Neuronal stem cell (in vitro differentiated cells): ENCODE data around the gene STPG2.
"Not testable (repeated sequence)": the region's sequence is repeated elsewhere in the genome, so short reads cannot be mapped to it uniquely, and the experiment has no call there.

Experiments used
- DNase-seq: peaks from one replicate; pipeline ENCODE4 v3.0.0-alpha.2; 2013; ENCODE audit warnings: low spot score
- H2AFZ ChIP-seq: one replicate; pipeline ENCODE4 v1.6.1; 2013; ENCODE audit warnings: mild to moderate bottlenecking, low read length, inconsistent platforms
- H2AK5ac ChIP-seq: 2 replicates; pipeline ENCODE4 v1.6.1; 2013; ENCODE audit warnings: low read depth, mild to moderate bottlenecking, inconsistent platforms, low read length, moderate library complexity, mixed read lengths
- H2BK120ac ChIP-seq: 2 replicates; pipeline ENCODE4 v1.6.1; 2013; ENCODE audit warnings: low read depth, mild to moderate bottlenecking, inconsistent platforms, low read length, moderate library complexity, mixed read lengths
- H2BK12ac ChIP-seq: one replicate; pipeline ENCODE4 v1.6.1; 2013; ENCODE audit warnings: low read length, inconsistent platforms
- H2BK15ac ChIP-seq: 2 replicates; pipeline ENCODE4 v1.6.1; 2013; ENCODE audit warnings: mild to moderate bottlenecking, low read length, inconsistent platforms, mixed read lengths
- H2BK5ac ChIP-seq: one replicate; pipeline ENCODE4 v1.6.1; 2013; ENCODE audit warnings: inconsistent platforms, mild to moderate bottlenecking, low read length, moderate library complexity
- H3K14ac ChIP-seq: one replicate; pipeline ENCODE4 v1.6.1; 2013; ENCODE audit warnings: low read length, inconsistent platforms
- H3K18ac ChIP-seq: 2 replicates; pipeline ENCODE4 v1.6.1; 2013; ENCODE audit warnings: low read length, inconsistent platforms
- H3K23ac ChIP-seq: 2 replicates; pipeline ENCODE4 v1.6.1; 2013; ENCODE audit warnings: low read depth, mild to moderate bottlenecking, mixed read lengths, low read length, inconsistent platforms; ENCODE audit not compliant: poor library complexity
- H3K27ac ChIP-seq: replicated peaks from 3 replicates; pipeline ENCODE4 v1.5.1; 2013; ENCODE audit warnings: low read length, inconsistent platforms
- H3K27me3 ChIP-seq, 3 experiments: 2 replicates each; pipeline ENCODE4 v1.6.1; 2013; ENCODE audit warnings: low read length in 3 of 3, mild to moderate bottlenecking in 2 of 3, inconsistent platforms in 1 of 3, low read depth in 1 of 3, mixed read lengths in 1 of 3, moderate library complexity in 1 of 3; ENCODE audit not compliant: control insufficient read depth in 3 of 3, insufficient read depth in 3 of 3
- H3K36me3 ChIP-seq, 2 donors: replicated peaks in 1 of 2; 2 replicates each; pipeline ENCODE4 v1.6.1; 2013; ENCODE audit warnings: low read length in 2 of 2; ENCODE audit not compliant: control insufficient read depth in 2 of 2, insufficient read depth in 2 of 2
- H3K4ac ChIP-seq: 2 replicates; pipeline ENCODE4 v1.6.1; 2013; ENCODE audit warnings: inconsistent platforms, mild to moderate bottlenecking, low read length, moderate library complexity
- H3K4me1 ChIP-seq, 2 donors: 1 replicate in 1 of 2; 2 replicates in 1 of 2; pipeline ENCODE4 v1.6.1; 2013; ENCODE audit warnings: low read length in 2 of 2, low read depth in 1 of 2; ENCODE audit not compliant: control insufficient read depth in 2 of 2, insufficient read depth in 1 of 2
- H3K4me2 ChIP-seq: one replicate; pipeline ENCODE4 v1.6.1; 2013; ENCODE audit warnings: mild to moderate bottlenecking, low read length, inconsistent platforms; ENCODE audit not compliant: insufficient read depth, poor library complexity, severe bottlenecking
- H3K4me3 ChIP-seq, 2 donors: 2 replicates each; pipeline ENCODE4 v1.5.1; 2013; ENCODE audit warnings: low read length in 2 of 2, mild to moderate bottlenecking in 2 of 2, inconsistent platforms in 1 of 2, moderate library complexity in 1 of 2
- H3K79me1 ChIP-seq: one replicate; pipeline ENCODE4 v1.6.1; 2013; ENCODE audit warnings: low read depth, mild to moderate bottlenecking, inconsistent platforms, low read length, moderate library complexity
- H3K9ac ChIP-seq: one replicate; pipeline ENCODE4 v1.6.1; 2013; ENCODE audit warnings: mild to moderate bottlenecking, low read depth, low read length, inconsistent platforms; ENCODE audit not compliant: poor library complexity
- H3K9me3 ChIP-seq, 2 donors: replicated peaks in 1 of 2; 2 replicates each; pipeline versions ENCODE3 to v1.6.1; 2013; ENCODE audit warnings: low read length in 2 of 2, mild to moderate bottlenecking in 2 of 2, inconsistent platforms in 1 of 2, low read depth in 1 of 2, mixed read lengths in 1 of 2, moderate library complexity in 1 of 2; ENCODE audit not compliant: control insufficient read depth in 2 of 2, insufficient read depth in 1 of 2
- H4K8ac ChIP-seq: one replicate; pipeline ENCODE4 v1.6.1; 2013; ENCODE audit warnings: low read depth, mild to moderate bottlenecking, inconsistent platforms, low read length, moderate library complexity
- H4K91ac ChIP-seq: one replicate; pipeline ENCODE4 v1.6.1; 2013; ENCODE audit warnings: low read length, low read depth, mild to moderate bottlenecking, inconsistent platforms; ENCODE audit not compliant: poor library complexity
- WGBS, 2 donors: extraction: QIAGEN DNeasy Blood & Tissue Kit; methylation state at CpG; one replicate each; pipeline ENCODE4 v1.1.7; 2013; ENCODE audit warnings: missing lambda C conversion rate in 2 of 2, mixed read lengths in 1 of 2; ENCODE audit not compliant: insufficient read length in 2 of 2, insufficient replicate concordance in 1 of 2; ENCODE audit errors: extremely low coverage in 2 of 2; 5-methylcytosine and 5-hydroxymethylcytosine counted together

Gene STPG2

GRCh38 chr4:97645071-97645821 is 498.0 kb downstream of the STPG2 start:
- Histone ChIP-seq H3K9me3 (no peaks in the 10 kb centered on the region), H2AFZ (no peak overlapping the region), H3K4me1 (no peaks in the 10 kb centered on the region), H4K8ac (no peak overlapping the region), H3K36me3 (no peaks in the 10 kb centered on the region), H3K27me3 (no peaks in the 10 kb centered on the region), H3K9ac (no peak overlapping the region), H3K18ac (no peak overlapping the region), H2BK5ac (no peak overlapping the region), H3K4ac (no peak overlapping the region), H2BK12ac (no peak overlapping the region), H2BK15ac (no peak overlapping the region), H3K4me2 (no peak overlapping the region), H4K91ac (no peak overlapping the region), H3K14ac (no peak overlapping the region), H2BK120ac (no peak overlapping the region), H3K27ac (no peak overlapping the region), H3K79me1 (no peaks in the 10 kb centered on the region), H3K4me3 (no peak overlapping the region), H2AK5ac (no peak overlapping the region), H3K23ac (no peak overlapping the region)
- DNase-seq: no peak
- whole genome bisulfite sequencing, 2 donors: no CpG with 5 or more reads among the region's 2 CpGs

GRCh38 chr4:97643179-97643578 is 500.1 kb downstream of the STPG2 start:
- Histone ChIP-seq H3K9ac (no peak overlapping the region), H2BK5ac (no peak overlapping the region), H2AK5ac (no peak overlapping the region), H3K4me2 (no peak overlapping the region), H3K18ac (no peak overlapping the region), H3K36me3 (no peaks in the 10 kb centered on the region), H3K4me3 (no peak overlapping the region), H3K4ac (no peak overlapping the region), H3K79me1 (no peaks in the 10 kb centered on the region), H3K27me3 (no peaks in the 10 kb centered on the region), H4K91ac (no peak overlapping the region), H3K23ac (no peak overlapping the region), H3K14ac (no peak overlapping the region), H3K4me1 (no peaks in the 10 kb centered on the region), H2BK120ac (no peak overlapping the region), H3K9me3 (no peaks in the 10 kb centered on the region), H2AFZ (no peak overlapping the region), H4K8ac (no peak overlapping the region), H3K27ac (no peak overlapping the region), H2BK12ac (no peak overlapping the region), H2BK15ac (no peak overlapping the region)
- no peak for DNase-seq

- Histone ChIP-seq H3K14ac (no peak overlapping the region), H4K8ac (no peak overlapping the region), H2BK15ac (no peak overlapping the region), H3K18ac (no peak overlapping the region), H3K27me3 (no peaks in the 10 kb centered on the region), H3K36me3 (no peaks in the 10 kb centered on the region), H3K4me1 (no peaks in the 10 kb centered on the region), H4K91ac (no peak overlapping the region), H3K4ac (no peak overlapping the region), H2AK5ac (no peak overlapping the region), H3K4me3 (no peak overlapping the region), H3K9ac (no peak overlapping the region), H3K27ac (no peak overlapping the region), H2BK5ac (no peak overlapping the region), H3K79me1 (no peaks in the 10 kb centered on the region), H3K23ac (no peak overlapping the region), H2BK120ac (no peak overlapping the region), H2AFZ (no peak overlapping the region), H3K4me2 (no peak overlapping the region), H2BK12ac (no peak overlapping the region), H3K9me3 (no peaks in the 10 kb centered on the region)
- no CpG with 5 or more reads among the region's 1 CpG for WGBS, 2 donors
- no peak for DNase-seq
These were observed 503.3 kb downstream of the STPG2 start for GRCh38 chr4:97639961-97640360.

GRCh38 chr4:97633831-97634230 is 509.4 kb downstream of the STPG2 start:
- not testable (repeated sequence) for H4K8ac ChIP-seq, H3K36me3 ChIP-seq, H3K27me3 ChIP-seq, H3K14ac ChIP-seq, H3K4me3 ChIP-seq, H3K9ac ChIP-seq, H2AK5ac ChIP-seq, H3K79me1 ChIP-seq, H2BK12ac ChIP-seq, H4K91ac ChIP-seq, H2AFZ ChIP-seq, H2BK15ac ChIP-seq, H3K9me3 ChIP-seq, H2BK5ac ChIP-seq, H3K4me2 ChIP-seq, H3K27ac ChIP-seq, H3K23ac ChIP-seq, H3K18ac ChIP-seq, H2BK120ac ChIP-seq, H3K4me1 ChIP-seq, DNase-seq, H3K4ac ChIP-seq
- WGBS, 2 donors: no CpG with 5 or more reads among the region's 8 CpGs
